ENCODE results near the gene CNOT4.
A peak's percentile ranks its signal among the peaks of the same experiment; 100 is the strongest.

Gene CNOT4

GRCh38 chr7:135527025-135527424 is 17.1 kb upstream of the CNOT4 start:
- no peak for DNase-seq
- no peak for TF ChIP-seq POLR2A (IDR thresholded peaks at IDR 0.05; ENCODE audit: low read length)
- no peak for TF ChIP-seq GATA1 (IDR thresholded peaks at IDR 0.05; ENCODE audit: low read depth, low read length)

GRCh38 chr7:135525426-135525825 is 15.5 kb upstream of the CNOT4 start:
- no peak for DNase-seq
- TF ChIP-seq GATA1 (IDR thresholded peaks at IDR 0.05; ENCODE audit: low read depth, low read length), result no peak
- no peak for TF ChIP-seq POLR2A (IDR thresholded peaks at IDR 0.05; ENCODE audit: low read length)

GRCh38 chr7:135523146-135523545 is 13.2 kb upstream of the CNOT4 start:
- DNase-seq, result no peak
- no peak for TF ChIP-seq GATA1 (IDR thresholded peaks at IDR 0.05; ENCODE audit: low read depth, low read length)
- TF ChIP-seq POLR2A (IDR thresholded peaks at IDR 0.05; ENCODE audit: low read length), result no peak

- no peak for TF ChIP-seq POLR2A (IDR thresholded peaks at IDR 0.05; ENCODE audit: low read length)
- no peak for TF ChIP-seq GATA1 (IDR thresholded peaks at IDR 0.05; ENCODE audit: low read depth, low read length)
- DNase-seq, result no peak
Measured at GRCh38 chr7:135522509-135522908, 12.6 kb upstream of the CNOT4 start.

GRCh38 chr7:135519871-135520270 is 10.0 kb upstream of the CNOT4 start:
- TF ChIP-seq GATA1 (IDR thresholded peaks at IDR 0.05; ENCODE audit: low read depth, low read length), result no peak
- TF ChIP-seq POLR2A (IDR thresholded peaks at IDR 0.05; ENCODE audit: low read length), result no peak

GRCh38 chr7:135519233-135519688 is 9.4 kb upstream of the CNOT4 start:
- TF ChIP-seq GATA1 (IDR thresholded peaks at IDR 0.05; ENCODE audit: low read depth, low read length), result no peak
- TF ChIP-seq POLR2A (IDR thresholded peaks at IDR 0.05; ENCODE audit: low read length), result no peak
- DNase-seq, result no peak

More at GRCh38 chr7:135519871-135520270, 10.0 kb upstream of the CNOT4 start:
- no peak for DNase-seq

- TF ChIP-seq GATA1 (IDR thresholded peaks at IDR 0.05; ENCODE audit: low read depth, low read length), result no peak
- no peak for TF ChIP-seq POLR2A (IDR thresholded peaks at IDR 0.05; ENCODE audit: low read length)
- no peak for DNase-seq
Measured at GRCh38 chr7:135518748-135519147, 8.8 kb upstream of the CNOT4 start.

- no peak for TF ChIP-seq POLR2A (IDR thresholded peaks at IDR 0.05; ENCODE audit: low read length)
- TF ChIP-seq GATA1 (IDR thresholded peaks at IDR 0.05; ENCODE audit: low read depth, low read length), result no peak
- peak in 1 of 2 experiments; percentile 49 for DNase-seq
Measured at GRCh38 chr7:135517060-135517459, 7.2 kb upstream of the CNOT4 start.

GRCh38 chr7:135514856-135515255 is 5.0 kb upstream of the CNOT4 start:
- DNase-seq, result no peak
- no peak for TF ChIP-seq GATA1 (IDR thresholded peaks at IDR 0.05; ENCODE audit: low read depth, low read length)
- TF ChIP-seq POLR2A (IDR thresholded peaks at IDR 0.05; ENCODE audit: low read length), result no peak

- peak; percentile 85 to 89 for DNase-seq
- no peak for TF ChIP-seq POLR2A (IDR thresholded peaks at IDR 0.05; ENCODE audit: low read length)
- TF ChIP-seq GATA1 (IDR thresholded peaks at IDR 0.05; ENCODE audit: low read depth, low read length), result no peak
Measured at GRCh38 chr7:135512135-135512887, 2.4 kb upstream of the CNOT4 start.

GRCh38 chr7:135510592-135511183 is 786 bp upstream of the CNOT4 start:
- peak; percentile 46 to 63 for DNase-seq
- TF ChIP-seq GATA1 (IDR thresholded peaks at IDR 0.05; ENCODE audit: low read depth, low read length) (no peak), POLR2A (IDR thresholded peaks at IDR 0.05; ENCODE audit: low read length) (no peak)

GRCh38 chr7:135509589-135509838 is 388 bp downstream of the CNOT4 start:
- no peak for TF ChIP-seq GATA1 (IDR thresholded peaks at IDR 0.05; ENCODE audit: low read depth, low read length)
- TF ChIP-seq POLR2A (IDR thresholded peaks at IDR 0.05; ENCODE audit: low read length), result no peak
- DNase-seq, result no peak

- TF ChIP-seq GATA1 (IDR thresholded peaks at IDR 0.05; ENCODE audit: low read depth, low read length) (no peak), POLR2A (IDR thresholded peaks at IDR 0.05; ENCODE audit: low read length) (no peak)
- DNase-seq, result peak; percentile 76 to 78
Measured at GRCh38 chr7:135508883-135509588, 866 bp downstream of the CNOT4 start.

- TF ChIP-seq POLR2A (IDR thresholded peaks at IDR 0.05; ENCODE audit: low read length) (no peak), GATA1 (IDR thresholded peaks at IDR 0.05; ENCODE audit: low read depth, low read length) (no peak)
- no peak for DNase-seq
Measured at GRCh38 chr7:135501402-135501801, 8.5 kb downstream of the CNOT4 start.

Measured in erythroblast (primary cell).